NT2/D1 (cell line): Measurements from ENCODE around the gene CD79A.

Source experiments
- SUZ12 ChIP-seq: IDR thresholded peaks from 2 replicates; pipeline ENCODE4 v1.6.1; 2011; ENCODE audit not compliant: insufficient read length, insufficient read depth; ENCODE audit errors: extremely low read depth
- YY1 ChIP-seq: IDR thresholded peaks from 2 replicates; pipeline ENCODE4 v1.6.1; 2011; ENCODE audit not compliant: insufficient read length, insufficient read depth
- ZNF274 ChIP-seq: IDR thresholded peaks from 2 replicates; pipeline ENCODE4 v1.6.1; 2011; ENCODE audit warnings: mild to moderate bottlenecking, low read depth, low read length

DNA sequence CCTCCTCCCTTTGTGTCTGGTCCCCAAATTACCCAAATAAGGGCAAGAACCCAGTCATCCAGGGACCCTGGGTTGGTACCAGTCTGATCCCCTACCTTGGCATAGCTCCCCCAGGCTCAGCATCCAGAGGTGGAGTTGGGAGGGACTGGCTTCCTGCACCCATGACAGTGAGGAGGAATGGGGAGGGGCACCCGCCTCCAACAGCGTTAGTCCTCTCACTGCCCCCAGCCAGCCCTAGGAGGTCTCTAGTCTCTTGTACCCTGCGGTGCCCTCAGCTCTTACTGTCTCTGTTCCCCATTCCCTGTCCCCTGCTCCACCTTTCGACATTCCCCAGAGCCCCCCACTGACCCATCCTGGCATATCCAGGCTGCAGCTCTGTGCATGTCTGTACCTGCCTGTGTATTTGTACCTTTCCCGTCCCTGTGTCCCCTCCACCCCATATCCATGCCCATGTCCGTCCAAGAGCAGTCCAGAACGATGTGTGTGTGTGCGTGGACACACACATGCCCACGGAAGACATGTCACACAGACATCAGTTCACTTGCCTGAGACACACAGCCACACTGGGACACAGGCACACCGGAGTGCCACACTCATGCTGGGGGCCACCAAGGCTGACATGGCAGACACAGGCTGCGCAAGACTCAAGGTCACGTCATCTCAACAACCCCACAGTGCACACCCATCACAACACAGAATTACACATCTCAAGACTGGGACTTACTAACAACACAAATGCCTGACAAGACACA, 33.3 kb downstream of the CD79A start:
- no peak for TF ChIP-seq YY1
- TF ChIP-seq ZNF274: no peak
- no peak for TF ChIP-seq SUZ12
